T-helper 1 cell (primary cell): ENCODE data around the gene AURKAIP1.

Experiments
- DNase-seq, 5 donors: peaks; one replicate each; pipeline ENCODE4 v3.0.0-alpha.2; 2012 to 2020

Gene AURKAIP1

GRCh38 chr1:1345860-1346500 is 29.0 kb downstream of the AURKAIP1 start:
- DNase-seq: no peak

GRCh38 chr1:1345384-1345783 is 29.6 kb downstream of the AURKAIP1 start:
- DNase-seq: no peak

- DNase-seq: no peak
Observed at GRCh38 chr1:1344655-1345361, 30.2 kb downstream of the AURKAIP1 start.

GRCh38 chr1:1343811-1344421 is 31.1 kb downstream of the AURKAIP1 start:
- DNase-seq: no peak

- no peak for DNase-seq
Observed at GRCh38 chr1:1342584-1343115, 32.4 kb downstream of the AURKAIP1 start.

- DNase-seq: no peak
Observed at GRCh38 chr1:1342061-1342562, 32.9 kb downstream of the AURKAIP1 start.

GRCh38 chr1:1341549-1342021 is 33.4 kb downstream of the AURKAIP1 start:
- DNase-seq: no peak

GRCh38 chr1:1340791-1341548 is 34.0 kb downstream of the AURKAIP1 start:
- no peak for DNase-seq

- DNase-seq: no peak
Observed at GRCh38 chr1:1340185-1340584, 34.8 kb downstream of the AURKAIP1 start.

- DNase-seq: no peak
Observed at GRCh38 chr1:1338278-1338677, 36.7 kb downstream of the AURKAIP1 start.

GRCh38 chr1:1337793-1338147 is 37.2 kb downstream of the AURKAIP1 start:
- DNase-seq: no peak

- DNase-seq: no peak
Observed at GRCh38 chr1:1336931-1337792, 37.8 kb downstream of the AURKAIP1 start.

- no peak for DNase-seq
Observed at GRCh38 chr1:1336446-1336845, 38.6 kb downstream of the AURKAIP1 start.

- no peak for DNase-seq
Observed at GRCh38 chr1:1335792-1336248, 39.2 kb downstream of the AURKAIP1 start.

GRCh38 chr1:1335283-1335682 is 39.7 kb downstream of the AURKAIP1 start:
- DNase-seq: no peak

GRCh38 chr1:1334835-1335234 is 40.2 kb downstream of the AURKAIP1 start:
- DNase-seq: no peak

- no peak for DNase-seq
Observed at GRCh38 chr1:1333551-1334241, 41.3 kb downstream of the AURKAIP1 start.

- DNase-seq: no peak
Observed at GRCh38 chr1:1332774-1333480, 42.1 kb downstream of the AURKAIP1 start.

- no peak for DNase-seq
Observed at GRCh38 chr1:1332031-1332755, 42.8 kb downstream of the AURKAIP1 start.
